GM18502 (cell line): Measurements from ENCODE around the gene SLC4A11.
"Not testable (repeated sequence)": the region's sequence is repeated elsewhere in the genome, so short reads cannot be mapped to it uniquely, and the experiment has no call there.

Source experiments
- ATAC-seq: cut with Tn5 transposase; IDR thresholded peaks from one replicate; pipeline ENCODE4 v1.9.1; 2021; ENCODE audit warnings: mild to moderate bottlenecking; ENCODE audit not compliant: unreplicated experiment, poor library complexity

The SLC4A11 gene

GRCh38 chr20:3208786-3209256, 30.2 kb downstream of the SLC4A11 start:
- ATAC-seq, result no peak

GRCh38 chr20:3204124-3204794, 34.7 kb downstream of the SLC4A11 start, which contains the start of gene DDRGK1:
Gene DDRGK1 (minus strand): TSS chr20:3204682. CDS start chr20:3204627, 55 bp downstream.
- ATAC-seq, result peak; percentile 74

GRCh38 chr20:3203315-3204123, 35.5 kb downstream of the SLC4A11 start:
- peak; percentile 31 for ATAC-seq

- no peak for ATAC-seq
Measured at GRCh38 chr20:3202965-3203314, 36.0 kb downstream of the SLC4A11 start.

- no peak for ATAC-seq
Measured at GRCh38 chr20:3199976-3200755, 38.8 kb downstream of the SLC4A11 start.

- no peak for ATAC-seq
Measured at GRCh38 chr20:3199206-3199605, 39.8 kb downstream of the SLC4A11 start.

GRCh38 chr20:3195590-3196237, 43.3 kb downstream of the SLC4A11 start:
- no peak for ATAC-seq

GRCh38 chr20:3194617-3195280, 44.2 kb downstream of the SLC4A11 start:
- no peak for ATAC-seq

GRCh38 chr20:3193806-3194616, 45.0 kb downstream of the SLC4A11 start:
- no peak for ATAC-seq

- no peak for ATAC-seq
Measured at GRCh38 chr20:3192226-3193015, 46.6 kb downstream of the SLC4A11 start.

GRCh38 chr20:3190681-3191111, 48.3 kb downstream of the SLC4A11 start:
- no peak for ATAC-seq

GRCh38 chr20:3189561-3190131, 49.3 kb downstream of the SLC4A11 start:
- ATAC-seq, result no peak

GRCh38 chr20:3188823-3189413, 50.1 kb downstream of the SLC4A11 start:
- ATAC-seq, result no peak

GRCh38 chr20:3187861-3188260, 51.1 kb downstream of the SLC4A11 start:
- not testable (repeated sequence) for ATAC-seq

- ATAC-seq, result no peak
Measured at GRCh38 chr20:3183896-3184612, 54.9 kb downstream of the SLC4A11 start.

- ATAC-seq, result not testable (repeated sequence)
Measured at GRCh38 chr20:3182429-3182828, 56.6 kb downstream of the SLC4A11 start.

GRCh38 chr20:3181270-3181669, 57.7 kb downstream of the SLC4A11 start:
- no peak for ATAC-seq
